NCI-H1092 (cell line): Measurements from ENCODE around the gene PPM1M.
"Not testable (repeated sequence)": the region's sequence is repeated elsewhere in the genome, so short reads cannot be mapped to it uniquely, and the experiment has no call there.

ENCODE experiments used
- DNase-seq: peaks from one replicate; lab custom pipeline; 2025; lab: John Stamatoyannopoulos, UW

The PPM1M gene

GRCh38 chr3:52247409-52248164 lies 2.0 kb downstream of the PPM1M start:
- no peak for DNase-seq

- DNase-seq = no peak
These were observed 2.6 kb downstream of the PPM1M start for GRCh38 chr3:52248165-52248541.

- DNase-seq = no peak
These were observed 3.4 kb downstream of the PPM1M start for GRCh38 chr3:52248816-52249547.

GRCh38 chr3:52249683-52250082 lies 4.1 kb downstream of the PPM1M start:
- no peak for DNase-seq

GRCh38 chr3:52250122-52250521 lies 4.6 kb downstream of the PPM1M start:
- DNase-seq = no peak

- DNase-seq = no peak
These were observed 8.1 kb downstream of the PPM1M start for GRCh38 chr3:52253314-52254304.

- DNase-seq = no peak
These were observed 9.0 kb downstream of the PPM1M start for GRCh38 chr3:52254608-52255007.

- DNase-seq = no peak
These were observed 10.6 kb downstream of the PPM1M start for GRCh38 chr3:52256159-52256558.

- DNase-seq = no peak
These were observed 11.1 kb downstream of the PPM1M start for GRCh38 chr3:52256622-52257021.

GRCh38 chr3:52257911-52258310 lies 12.4 kb downstream of the PPM1M start:
- DNase-seq = no peak

GRCh38 chr3:52259035-52259434 lies 13.5 kb downstream of the PPM1M start:
- DNase-seq = no peak

- no peak for DNase-seq
These were observed 13.9 kb downstream of the PPM1M start for GRCh38 chr3:52259448-52259847.

GRCh38 chr3:52262447-52262846 lies 16.9 kb downstream of the PPM1M start:
- DNase-seq = no peak

- DNase-seq = no peak
These were observed 19.8 kb downstream of the PPM1M start for GRCh38 chr3:52265387-52265786.

- DNase-seq = no peak
These were observed 22.5 kb downstream of the PPM1M start for GRCh38 chr3:52268036-52268435.

- no peak for DNase-seq
These were observed 24.2 kb downstream of the PPM1M start for GRCh38 chr3:52269776-52270175.

GRCh38 chr3:52270252-52270754 lies 24.7 kb downstream of the PPM1M start:
- no peak for DNase-seq

GRCh38 chr3:52272172-52272571 lies 26.6 kb downstream of the PPM1M start:
- not testable (repeated sequence) for DNase-seq

GRCh38 chr3:52272831-52273230 lies 27.3 kb downstream of the PPM1M start:
- DNase-seq = no peak

- DNase-seq = not testable (repeated sequence)
These were observed 29.2 kb downstream of the PPM1M start for GRCh38 chr3:52274781-52275180.

GRCh38 chr3:52277071-52277964 lies 31.8 kb downstream of the PPM1M start:
- DNase-seq = peak; percentile 43
